A673 (cell line): ENCODE results near the gene TRAPPC12.

Source experiments
- EZH2 ChIP-seq: fragments of 200-600 bp; sonication (generic); IDR thresholded peaks from 2 replicates; pipeline ENCODE4 v1.6.1; 2017; ENCODE audit warnings: borderline replicate concordance, low read depth, mild to moderate bottlenecking, mixed read lengths, antibody characterized with exemption, low read length; ENCODE audit not compliant: poor library complexity, severe bottlenecking
- TF ChIP-seq, protein P1 (sequence below): fragments of 300-800, 200-600 bp; sonication (generic); conservative IDR thresholded peaks from 2 replicates; pipeline ENCODE4 v1.5.1; 2017; ENCODE audit warnings: low read depth, mild to moderate bottlenecking, antibody characterized with exemption, low read length, moderate library complexity, mixed read lengths

DNA sequence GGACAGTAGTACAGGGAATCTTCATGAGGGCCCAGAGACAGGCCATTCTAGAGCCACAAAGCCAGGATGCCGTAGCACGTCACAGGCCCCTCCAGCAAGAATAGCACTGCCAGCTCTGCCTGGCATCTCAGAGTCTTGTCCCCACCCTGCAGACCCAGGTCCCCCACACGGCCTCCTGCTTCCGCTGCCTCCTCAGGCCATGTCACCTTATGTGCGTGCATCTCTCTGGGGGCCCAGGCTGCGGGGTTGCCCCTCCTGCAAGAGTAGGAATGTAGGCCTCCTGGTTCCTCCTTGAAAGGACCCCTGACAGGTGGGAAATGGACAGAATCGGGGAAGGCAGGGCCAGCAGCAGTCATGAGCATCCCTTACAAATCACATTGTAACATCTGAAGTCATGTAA, 90.0 kb downstream of the TRAPPC12 start:
- TF ChIP-seq, protein P1, sequence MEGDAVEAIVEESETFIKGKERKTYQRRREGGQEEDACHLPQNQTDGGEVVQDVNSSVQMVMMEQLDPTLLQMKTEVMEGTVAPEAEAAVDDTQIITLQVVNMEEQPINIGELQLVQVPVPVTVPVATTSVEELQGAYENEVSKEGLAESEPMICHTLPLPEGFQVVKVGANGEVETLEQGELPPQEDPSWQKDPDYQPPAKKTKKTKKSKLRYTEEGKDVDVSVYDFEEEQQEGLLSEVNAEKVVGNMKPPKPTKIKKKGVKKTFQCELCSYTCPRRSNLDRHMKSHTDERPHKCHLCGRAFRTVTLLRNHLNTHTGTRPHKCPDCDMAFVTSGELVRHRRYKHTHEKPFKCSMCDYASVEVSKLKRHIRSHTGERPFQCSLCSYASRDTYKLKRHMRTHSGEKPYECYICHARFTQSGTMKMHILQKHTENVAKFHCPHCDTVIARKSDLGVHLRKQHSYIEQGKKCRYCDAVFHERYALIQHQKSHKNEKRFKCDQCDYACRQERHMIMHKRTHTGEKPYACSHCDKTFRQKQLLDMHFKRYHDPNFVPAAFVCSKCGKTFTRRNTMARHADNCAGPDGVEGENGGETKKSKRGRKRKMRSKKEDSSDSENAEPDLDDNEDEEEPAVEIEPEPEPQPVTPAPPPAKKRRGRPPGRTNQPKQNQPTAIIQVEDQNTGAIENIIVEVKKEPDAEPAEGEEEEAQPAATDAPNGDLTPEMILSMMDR, result no peak
- no peak for TF ChIP-seq EZH2
